HFFc6 (cell line): Measurements from ENCODE around the gene FAM9C. TPM values are rescaled to one million over a fixed set of nuclear protein-coding genes. Genes with fewer than 3 reads are reported as not detected.
A peak's percentile ranks its signal among the peaks of the same experiment; 100 is the strongest.

Experiments used
- DNase-seq: peaks from one replicate; pipeline ENCODE4 v3.0.0-alpha.2; 2018
- H3K27ac Mint-ChIP-seq: 2 replicates; pipeline ENCODE4 v1.8.0; 2020; ENCODE audit warnings: mild to moderate bottlenecking, mixed read lengths
- H3K27me3 Mint-ChIP-seq: 2 replicates; pipeline ENCODE4 v1.8.0; 2021; ENCODE audit warnings: mild to moderate bottlenecking, moderate library complexity, mixed read lengths; ENCODE audit not compliant: insufficient read depth
- H3K36me3 Mint-ChIP-seq: 2 replicates; pipeline ENCODE4 v1.8.0; 2021; ENCODE audit warnings: low read depth, mixed read lengths
- H3K4me1 Mint-ChIP-seq: 2 replicates; pipeline ENCODE4 v1.8.0; 2020; ENCODE audit warnings: low read depth, mixed read lengths
- H3K4me3 Mint-ChIP-seq: 2 replicates; pipeline ENCODE4 v1.8.0; 2020; ENCODE audit warnings: mild to moderate bottlenecking, moderate library complexity, mixed read lengths
- H3K9me3 Mint-ChIP-seq: 2 replicates; pipeline ENCODE4 v1.8.0; 2020; ENCODE audit warnings: mild to moderate bottlenecking, mixed read lengths
- total RNA-seq, 6 experiments: library from RNA; stranded (reverse); fragmentation: NEBNext Ultra II Directional; extraction: Animal tissue kit (Norgen Biotek cat#: 25700); gene quantifications; 2 replicates in 1 of 6; 3 replicates in 5 of 6; pipeline ENCODE4 v1.2.3, GENCODE V29; 2021
- TF ChIP-seq, protein P1 (sequence below): fragments of 200-600 bp; sonication (generic); IDR thresholded peaks from 2 replicates; pipeline ENCODE4 v1.5.0; 2021; ENCODE audit warnings: antibody characterized with exemption, mild to moderate bottlenecking

FAM9C gene
- total RNA-seq, 6 experiments from 2014 or later = not detected

DNA sequence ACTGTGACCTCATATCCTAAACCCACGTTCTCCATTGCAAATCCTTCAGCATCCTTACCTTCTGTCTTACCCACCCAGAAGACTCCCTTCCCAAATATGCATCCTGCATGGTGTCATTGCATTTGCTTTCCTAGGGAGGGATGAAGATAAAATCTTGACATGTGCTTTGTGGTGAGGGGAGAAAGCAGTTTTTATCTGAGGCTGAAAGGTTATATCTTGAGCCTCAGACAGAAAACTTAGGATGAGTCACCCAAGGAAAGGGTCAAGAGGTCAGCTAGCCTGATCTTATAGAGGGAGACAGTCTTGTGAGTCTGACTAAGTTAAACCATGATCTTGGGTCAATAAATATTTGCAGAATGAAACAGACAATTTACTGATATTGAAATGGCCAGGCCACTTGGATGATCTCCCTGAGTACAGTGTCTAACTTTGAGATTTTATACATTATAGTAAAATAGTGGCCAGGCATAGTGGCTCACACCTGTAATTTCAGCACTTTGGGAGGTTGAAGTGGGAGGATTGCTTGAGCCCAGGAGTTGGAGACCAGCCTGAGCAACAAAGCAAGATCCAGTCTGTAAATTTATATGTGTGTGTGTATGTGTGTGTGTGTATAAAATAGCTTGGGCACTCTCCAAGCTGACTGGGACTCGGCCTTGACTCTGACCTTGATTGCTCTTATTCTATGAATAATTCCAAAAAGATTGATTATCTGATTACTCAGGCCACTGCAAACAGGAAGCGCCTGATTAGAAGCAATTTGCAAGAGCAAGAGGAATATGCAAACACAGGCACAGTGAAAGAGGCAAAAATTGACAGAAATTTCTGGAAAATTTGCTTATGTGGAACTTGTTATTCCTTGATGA lies 15.4 kb upstream of the FAM9C start:
- Mint-ChIP-seq H3K36me3 (peaks cover 6% of the 10 kb centered on the region; the same call in 1 of the 2 replicates), H3K4me3 (peak overlapping the region; percentile 34), H3K9me3 (peaks cover 13% of the 10 kb centered on the region), H3K27me3 (no peaks in the 10 kb centered on the region), H3K4me1 (peaks cover 28% of the 10 kb centered on the region), H3K27ac (0 out of 2 replicates have a peak overlapping the region, but pooled peaks have one; percentile 51)
- DNase-seq = peak; percentile 30
- TF ChIP-seq, protein P1, sequence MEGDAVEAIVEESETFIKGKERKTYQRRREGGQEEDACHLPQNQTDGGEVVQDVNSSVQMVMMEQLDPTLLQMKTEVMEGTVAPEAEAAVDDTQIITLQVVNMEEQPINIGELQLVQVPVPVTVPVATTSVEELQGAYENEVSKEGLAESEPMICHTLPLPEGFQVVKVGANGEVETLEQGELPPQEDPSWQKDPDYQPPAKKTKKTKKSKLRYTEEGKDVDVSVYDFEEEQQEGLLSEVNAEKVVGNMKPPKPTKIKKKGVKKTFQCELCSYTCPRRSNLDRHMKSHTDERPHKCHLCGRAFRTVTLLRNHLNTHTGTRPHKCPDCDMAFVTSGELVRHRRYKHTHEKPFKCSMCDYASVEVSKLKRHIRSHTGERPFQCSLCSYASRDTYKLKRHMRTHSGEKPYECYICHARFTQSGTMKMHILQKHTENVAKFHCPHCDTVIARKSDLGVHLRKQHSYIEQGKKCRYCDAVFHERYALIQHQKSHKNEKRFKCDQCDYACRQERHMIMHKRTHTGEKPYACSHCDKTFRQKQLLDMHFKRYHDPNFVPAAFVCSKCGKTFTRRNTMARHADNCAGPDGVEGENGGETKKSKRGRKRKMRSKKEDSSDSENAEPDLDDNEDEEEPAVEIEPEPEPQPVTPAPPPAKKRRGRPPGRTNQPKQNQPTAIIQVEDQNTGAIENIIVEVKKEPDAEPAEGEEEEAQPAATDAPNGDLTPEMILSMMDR = no peak

DNA sequence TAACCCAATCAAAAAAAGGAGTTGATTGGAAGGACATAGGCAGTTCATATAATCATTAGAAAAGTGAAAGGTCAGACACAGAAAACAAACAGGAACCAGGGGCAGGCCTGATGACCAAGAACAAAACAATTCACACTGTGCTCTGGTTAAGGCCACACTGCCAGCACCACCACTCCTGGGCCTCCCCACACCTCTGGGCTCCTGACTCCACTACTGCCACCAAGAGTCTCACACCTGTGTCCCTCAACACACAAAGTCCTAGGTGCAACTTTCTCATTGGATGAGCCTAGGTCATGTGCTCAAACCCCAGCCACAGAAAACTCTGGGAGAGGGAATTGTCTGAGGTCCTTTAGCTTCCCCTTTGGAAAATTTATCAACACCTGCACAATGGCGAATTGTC lies 11.1 kb upstream of the FAM9C start:
- 0 out of 2 replicates have a peak, but pooled peaks cover under 1% of the 10 kb centered on the region for H3K36me3 Mint-ChIP-seq
- H3K9me3 Mint-ChIP-seq = no peaks in the 10 kb centered on the region
- TF ChIP-seq, protein P1 = no peak
- H3K4me1 Mint-ChIP-seq = peaks cover 17% of the 10 kb centered on the region
- no peak for DNase-seq
- no peaks in the 10 kb centered on the region for H3K27me3 Mint-ChIP-seq
- no peak overlapping the region for H3K4me3 Mint-ChIP-seq
- H3K27ac Mint-ChIP-seq = no peak overlapping the region

DNA sequence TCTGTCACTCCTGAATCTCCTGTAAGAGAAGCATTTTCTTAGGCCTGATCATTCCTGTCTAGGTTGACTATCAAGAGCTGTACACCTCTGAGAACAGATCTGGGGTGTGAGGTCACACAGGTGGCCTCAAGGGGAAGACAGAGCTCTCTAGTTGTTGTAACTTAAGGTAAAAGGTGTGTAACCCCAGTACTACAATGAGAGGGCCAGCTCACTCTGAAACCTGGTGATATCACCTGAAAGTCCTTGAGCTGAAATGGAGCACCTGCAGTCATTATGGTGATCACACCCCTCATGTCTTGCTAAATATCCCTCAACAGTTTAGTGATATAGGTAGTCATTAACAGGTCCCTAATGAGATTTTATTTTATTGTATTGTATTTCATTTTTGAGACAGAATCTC lies 8.8 kb upstream of the FAM9C start:
- H3K9me3 Mint-ChIP-seq = no peaks in the 10 kb centered on the region
- no peak overlapping the region for H3K27ac Mint-ChIP-seq
- no peaks in the 10 kb centered on the region for H3K27me3 Mint-ChIP-seq
- peaks cover 5% of the 10 kb centered on the region for H3K4me1 Mint-ChIP-seq
- TF ChIP-seq, protein P1 = no peak
- H3K36me3 Mint-ChIP-seq = 0 out of 2 replicates have a peak, but pooled peaks cover 5% of the 10 kb centered on the region
- DNase-seq = no peak
- H3K4me3 Mint-ChIP-seq = no peak overlapping the region

DNA sequence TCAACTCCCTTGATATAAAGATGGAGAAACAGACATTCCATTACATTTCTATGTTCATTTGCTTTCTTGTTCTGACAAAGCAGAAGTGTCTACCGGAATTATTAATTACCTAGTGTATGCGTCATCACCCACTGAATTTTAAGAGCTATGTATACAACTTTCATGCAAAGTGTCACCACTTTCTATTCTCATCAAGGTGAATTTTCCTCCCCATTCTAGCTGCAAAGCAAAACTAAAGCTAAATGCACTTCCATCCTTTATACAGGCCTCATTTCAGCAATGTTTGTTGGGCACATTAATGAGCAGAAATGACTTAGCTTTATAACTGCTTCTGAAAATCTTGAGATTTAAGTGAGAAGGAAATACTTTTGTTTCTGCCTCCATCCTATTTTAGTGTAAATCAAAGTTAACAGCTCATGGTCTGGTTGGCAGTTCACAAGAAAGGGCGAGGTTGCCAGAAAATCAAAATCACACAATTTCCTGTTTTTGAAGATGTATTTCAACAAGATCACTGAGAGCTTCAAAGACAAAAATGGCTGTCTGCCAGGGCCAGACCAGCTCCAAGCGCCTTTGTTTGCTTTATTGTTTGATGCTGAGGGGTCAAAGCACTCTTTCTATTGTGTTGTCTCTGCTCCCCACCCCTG lies 7.2 kb upstream of the FAM9C start:
- Mint-ChIP-seq H3K36me3 (0 out of 2 replicates have a peak, but pooled peaks cover 5% of the 10 kb centered on the region), H3K9me3 (no peaks in the 10 kb centered on the region), H3K4me3 (no peak overlapping the region), H3K27me3 (no peaks in the 10 kb centered on the region), H3K4me1 (peaks cover 8% of the 10 kb centered on the region), H3K27ac (no peak overlapping the region)
- DNase-seq = no peak
- TF ChIP-seq, protein P1 = no peak

DNA sequence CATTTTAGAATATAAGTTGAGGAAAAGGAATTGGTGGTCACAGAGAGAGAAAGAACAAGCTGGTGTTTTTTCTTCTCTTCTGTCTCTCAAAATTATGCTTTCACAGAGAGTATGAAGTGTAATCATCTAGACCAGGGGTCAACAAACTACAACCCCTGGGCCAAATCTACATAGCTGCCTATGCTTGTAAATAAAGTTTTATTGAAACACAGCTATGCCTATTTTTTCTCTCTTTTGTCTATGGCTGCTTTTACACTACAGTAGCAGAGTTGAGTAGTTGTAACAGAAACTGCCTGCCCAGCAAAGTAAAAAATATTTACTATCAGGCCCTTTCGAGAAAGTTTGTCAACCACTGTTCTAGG lies 6.7 kb upstream of the FAM9C start:
- no peaks in the 10 kb centered on the region for H3K9me3 Mint-ChIP-seq
- TF ChIP-seq, protein P1 = no peak
- no peak overlapping the region for H3K4me3 Mint-ChIP-seq
- peaks cover 8% of the 10 kb centered on the region for H3K4me1 Mint-ChIP-seq
- 0 out of 2 replicates have a peak, but pooled peaks cover 5% of the 10 kb centered on the region for H3K36me3 Mint-ChIP-seq
- H3K27me3 Mint-ChIP-seq = no peaks in the 10 kb centered on the region
- DNase-seq = no peak
- no peak overlapping the region for H3K27ac Mint-ChIP-seq
